Sigmoid colon (tissue), 7 donors: ENCODE data around the gene SIRPA. TPM values are rescaled to one million over a fixed set of nuclear protein-coding genes. Genes with fewer than 3 reads are reported as not detected.

Experiments
- DNase-seq: peaks from one replicate; pipeline ENCODE4 v3.0.0-alpha.2; 2019
- H3K27ac ChIP-seq, 4 donors: fragments of 200-600 bp; sonication (generic); one replicate each; pipeline ENCODE4 v1.5.1; 2016 to 2019; ENCODE audit warnings: mild to moderate bottlenecking in 1 of 4
- H3K27me3 ChIP-seq, 3 donors: fragments of 200-600 bp; sonication (generic); one replicate each; pipeline ENCODE4 v1.5.1; 2019; ENCODE audit warnings: mild to moderate bottlenecking in 1 of 3
- H3K36me3 ChIP-seq, 4 donors: fragments of 200-600 bp; sonication (generic); one replicate each; pipeline ENCODE4 v1.5.1; 2016 to 2019
- H3K4me1 ChIP-seq, 4 donors: fragments of 200-600 bp; sonication (generic); one replicate each; pipeline ENCODE4 v1.5.1; 2017 to 2019
- H3K4me3 ChIP-seq, 4 donors: fragments of 200-600 bp; sonication (generic); one replicate each; pipeline ENCODE4 v1.5.1; 2017 to 2019; ENCODE audit warnings: mild to moderate bottlenecking in 2 of 4, moderate library complexity in 1 of 4
- H3K9me3 ChIP-seq, 4 donors: fragments of 200-600 bp in 3 of 4; sonication (generic) in 3 of 4; one replicate each; pipeline versions ENCODE4 v1.5.1 to v1.6.1; 2013 to 2019
- EP300 ChIP-seq, 4 donors: sonication (generic); formaldehyde crosslinking; IDR thresholded peaks; one replicate each; pipeline ENCODE4 v1.6.1; 2017; ENCODE audit warnings: antibody characterized with exemption in 4 of 4
- POLR2A ChIP-seq, 2 donors: fragments of 450-650 bp; IDR thresholded peaks; one replicate each; pipeline ENCODE4 v1.6.1; 2016; ENCODE audit warnings: antibody characterized with exemption in 2 of 2, mild to moderate bottlenecking in 2 of 2, moderate library complexity in 2 of 2
- POLR2AphosphoS5 ChIP-seq, 4 donors: sonication (generic); formaldehyde crosslinking; IDR thresholded peaks; one replicate each; pipeline ENCODE4 v1.6.1; 2017; ENCODE audit warnings: antibody characterized with exemption in 4 of 4
- WGBS, 2 donors: extraction: QIAGEN DNeasy Blood & Tissue Kit; methylation state at CpG; one replicate each; pipeline ENCODE4 v1.1.7; 2013; 5-methylcytosine and 5-hydroxymethylcytosine counted together
- intact Hi-C: fragments of 100-400 bp; cut with DNase I; formaldehyde crosslinking; loops from one replicate; pipeline ENCODE4 v1.15.1; 2023
- polyA plus RNA-seq, 3 donors: library from polyadenylated mRNA; stranded (reverse); fragments of 200-250 nt; gene quantifications; one replicate each; pipeline ENCODE4 v1.2.3, GENCODE V29; 2013
- total RNA-seq, 4 donors: library from RNA; depleted of rRNA; stranded (reverse); fragments of >200 nt; gene quantifications; one replicate each; pipeline ENCODE4 v1.1.0, GENCODE V29; 2016
- TF ChIP-seq, protein P1 (sequence below), 4 experiments: fragments of 450-650 bp in 3 of 4; fragments of 200-600 bp in 1 of 4; IDR thresholded peaks; one replicate each; pipeline ENCODE4 v1.5.1; 2016 to 2019; ENCODE audit warnings: antibody characterized with exemption in 4 of 4, mild to moderate bottlenecking in 3 of 4, moderate library complexity in 2 of 4
- donor health status: healthy with polysubstance abuse.
- donor health status: Bipolar disorder and iron deficiency.
- donor health status: healthy.

SIRPA gene
- total and polyA plus RNA-seq, 7 donors: 8.4 to 25.5 (median 16.3) TPM

DNA sequence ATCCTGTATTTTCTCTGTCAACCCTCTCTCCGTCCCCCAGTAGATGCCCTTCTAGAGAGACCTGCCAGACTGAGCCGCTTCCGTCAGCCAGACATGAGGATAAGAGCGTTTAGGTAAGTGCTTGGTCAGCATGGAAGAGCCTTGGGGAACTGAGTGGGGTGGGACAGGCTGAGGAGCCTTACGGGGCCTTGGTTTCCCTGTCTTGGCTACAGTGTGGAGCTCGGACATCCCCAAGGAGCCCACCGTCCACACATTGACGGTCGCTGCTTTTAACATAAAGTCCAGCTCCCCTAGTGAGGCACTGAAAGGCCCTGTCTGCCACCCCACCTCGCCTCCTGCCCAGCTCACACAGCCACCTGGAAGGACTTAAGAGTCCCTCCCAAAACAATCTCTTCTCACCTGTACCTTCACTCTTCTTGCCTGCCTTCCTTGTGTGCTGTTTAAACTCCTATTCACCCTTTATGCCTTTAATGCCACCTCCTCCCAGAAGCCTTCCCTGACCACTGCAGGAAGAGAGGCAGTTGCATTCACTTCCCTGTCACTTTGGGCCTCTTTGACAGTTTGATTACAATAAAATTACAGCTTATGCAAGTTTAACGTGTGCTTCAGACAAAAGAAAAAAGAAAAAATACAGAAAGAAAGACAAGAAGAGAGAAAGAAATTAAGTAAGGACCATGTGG, 56.4 kb downstream of the SIRPA start:
- peak; percentile 26 for DNase-seq
- WGBS, 2 donors: 81 to 88% methylated on average over 11 of the region's 11 CpGs
- TF ChIP-seq POLR2AphosphoS5 (IDR thresholded peaks at IDR 0.05) (no peak), EP300 (IDR thresholded peaks at IDR 0.05) (no peak), POLR2A (IDR thresholded peaks at IDR 0.05) (no peak)
- TF ChIP-seq, protein P1, sequence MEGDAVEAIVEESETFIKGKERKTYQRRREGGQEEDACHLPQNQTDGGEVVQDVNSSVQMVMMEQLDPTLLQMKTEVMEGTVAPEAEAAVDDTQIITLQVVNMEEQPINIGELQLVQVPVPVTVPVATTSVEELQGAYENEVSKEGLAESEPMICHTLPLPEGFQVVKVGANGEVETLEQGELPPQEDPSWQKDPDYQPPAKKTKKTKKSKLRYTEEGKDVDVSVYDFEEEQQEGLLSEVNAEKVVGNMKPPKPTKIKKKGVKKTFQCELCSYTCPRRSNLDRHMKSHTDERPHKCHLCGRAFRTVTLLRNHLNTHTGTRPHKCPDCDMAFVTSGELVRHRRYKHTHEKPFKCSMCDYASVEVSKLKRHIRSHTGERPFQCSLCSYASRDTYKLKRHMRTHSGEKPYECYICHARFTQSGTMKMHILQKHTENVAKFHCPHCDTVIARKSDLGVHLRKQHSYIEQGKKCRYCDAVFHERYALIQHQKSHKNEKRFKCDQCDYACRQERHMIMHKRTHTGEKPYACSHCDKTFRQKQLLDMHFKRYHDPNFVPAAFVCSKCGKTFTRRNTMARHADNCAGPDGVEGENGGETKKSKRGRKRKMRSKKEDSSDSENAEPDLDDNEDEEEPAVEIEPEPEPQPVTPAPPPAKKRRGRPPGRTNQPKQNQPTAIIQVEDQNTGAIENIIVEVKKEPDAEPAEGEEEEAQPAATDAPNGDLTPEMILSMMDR (IDR thresholded peaks at IDR 0.05): no peak

DNA sequence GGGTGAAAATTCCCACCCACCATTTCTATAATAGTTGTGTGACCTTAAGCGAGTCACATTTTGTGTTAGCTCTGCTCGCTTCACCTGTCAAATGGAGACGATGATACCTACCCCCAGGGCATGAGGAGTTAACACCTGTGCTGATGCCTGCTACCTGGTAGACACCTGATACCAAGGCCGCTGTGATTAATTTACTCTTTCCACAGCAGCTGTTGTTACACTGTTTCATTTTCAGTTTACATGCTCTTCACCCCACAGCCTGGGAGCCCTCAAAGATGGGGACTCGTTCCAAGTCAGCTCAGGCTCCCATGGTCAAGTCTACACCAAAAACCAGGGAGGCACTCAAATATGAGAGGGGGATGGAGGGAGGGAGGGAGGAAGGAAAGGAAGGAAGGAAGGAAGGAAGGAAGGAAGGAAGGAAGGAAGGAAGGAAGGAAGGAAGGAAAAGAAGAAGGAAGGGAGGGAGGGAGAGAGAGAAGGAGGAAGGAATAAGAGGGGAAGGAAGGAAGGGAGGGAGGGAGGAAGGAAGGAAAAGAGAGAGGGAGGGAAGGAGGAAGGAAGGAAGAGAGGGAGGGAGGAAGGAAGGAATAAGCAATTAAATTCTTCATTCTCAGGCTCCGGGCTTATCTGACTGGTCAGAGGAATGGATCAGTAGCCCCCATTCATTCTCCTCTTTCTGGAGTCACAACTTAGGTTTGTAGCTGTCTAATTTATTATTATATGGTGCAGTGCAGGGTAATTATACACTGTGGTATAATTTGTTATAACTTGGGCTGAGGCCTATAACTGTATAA, 57.7 kb downstream of the SIRPA start:
- Histone ChIP-seq H3K4me3 (no peak overlapping the region), H3K36me3 (no peaks in the 10 kb centered on the region), H3K9me3 (no peaks in the 10 kb centered on the region), H3K4me1 (peaks cover 0 to 5% (median 0%) of the 10 kb centered on the region in 4 donors), H3K27me3 (no peaks in the 10 kb centered on the region), H3K27ac (no peak overlapping the region)
- peak; percentile 22 for DNase-seq
- intact Hi-C loops: no loop called here
- 47 to 60% methylated on average over 6 of the region's 6 CpGs for WGBS, 2 donors
- no peak for TF ChIP-seq POLR2A (IDR thresholded peaks at IDR 0.05)
- no peak for TF ChIP-seq EP300 (IDR thresholded peaks at IDR 0.05)
- TF ChIP-seq, protein P1 (IDR thresholded peaks at IDR 0.05): no peak
- no peak for TF ChIP-seq POLR2AphosphoS5 (IDR thresholded peaks at IDR 0.05)

More for the DNA sequence above, 56.4 kb downstream of the SIRPA start:
- H3K9me3 ChIP-seq: no peaks in the 10 kb centered on the region
- H3K4me1 ChIP-seq: peaks cover 0 to 16% (median 11%) of the 10 kb centered on the region in 4 donors
- no peaks in the 10 kb centered on the region for H3K36me3 ChIP-seq
- no peak overlapping the region for H3K27ac ChIP-seq
- H3K4me3 ChIP-seq: no peak overlapping the region
- no peaks in the 10 kb centered on the region for H3K27me3 ChIP-seq
- intact Hi-C loops: no loop called here

DNA sequence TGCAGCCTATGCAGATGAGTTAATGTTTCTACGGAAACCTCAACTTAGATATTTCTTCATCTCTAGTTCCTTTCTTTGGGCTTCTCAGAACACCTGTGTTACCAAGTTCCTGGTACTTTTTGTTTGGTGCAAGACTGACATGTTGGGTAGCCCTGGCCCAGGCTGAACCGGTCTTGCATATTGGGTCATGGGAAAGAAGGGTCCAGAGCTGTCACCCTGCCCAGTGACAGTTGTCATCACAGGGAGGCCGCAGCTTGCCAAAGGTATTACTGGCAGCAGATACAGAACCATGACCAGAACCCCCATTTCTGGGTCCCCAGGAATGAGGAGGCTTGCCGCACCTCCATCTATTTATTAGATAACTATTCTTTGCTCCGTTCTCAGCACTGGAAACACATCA, 58.4 kb downstream of the SIRPA start:
- intact Hi-C loops: no loop called here
- Histone ChIP-seq H3K36me3 (no peaks in the 10 kb centered on the region), H3K4me3 (no peak overlapping the region), H3K27me3 (no peaks in the 10 kb centered on the region), H3K9me3 (no peaks in the 10 kb centered on the region), H3K27ac (no peak overlapping the region), H3K4me1 (peaks cover 0 to 5% (median 0%) of the 10 kb centered on the region in 4 donors)
- 84 to 88% methylated on average over 5 of the region's 5 CpGs for WGBS, 2 donors
- DNase-seq: no peak
- TF ChIP-seq, protein P1 (IDR thresholded peaks at IDR 0.05): no peak
- no peak for TF ChIP-seq POLR2AphosphoS5 (IDR thresholded peaks at IDR 0.05)
- no peak for TF ChIP-seq POLR2A (IDR thresholded peaks at IDR 0.05)
- TF ChIP-seq EP300 (IDR thresholded peaks at IDR 0.05): no peak

DNA sequence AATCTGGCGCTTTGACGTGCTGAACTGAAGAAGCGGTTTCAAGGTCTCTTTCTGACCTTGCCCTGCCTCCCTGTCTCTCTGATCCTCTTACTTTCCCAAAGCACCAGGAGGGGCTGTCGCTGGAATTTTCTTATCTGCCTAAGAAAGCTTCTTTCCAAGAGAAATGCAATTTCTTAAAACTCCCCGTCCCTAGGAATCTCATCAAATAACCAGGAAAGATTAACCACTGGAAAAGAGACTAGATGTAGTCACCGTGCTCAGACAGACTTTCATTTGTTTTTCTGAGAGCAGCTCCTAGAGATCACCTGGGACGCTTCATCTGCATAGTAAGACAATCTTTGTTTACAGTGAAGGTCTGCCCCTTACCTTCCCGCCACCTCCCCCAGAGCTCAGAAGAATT, 60.0 kb downstream of the SIRPA start:
- Histone ChIP-seq H3K36me3 (no peaks in the 10 kb centered on the region), H3K27ac (no peak overlapping the region), H3K4me3 (no peak overlapping the region), H3K9me3 (no peaks in the 10 kb centered on the region), H3K4me1 (no peaks in the 10 kb centered on the region), H3K27me3 (no peaks in the 10 kb centered on the region)
- intact Hi-C loops: no loop called here
- 81 to 83% methylated on average over 8 of the region's 8 CpGs for WGBS, 2 donors
- no peak for DNase-seq
- TF ChIP-seq POLR2AphosphoS5 (IDR thresholded peaks at IDR 0.05): no peak
- TF ChIP-seq, protein P1 (IDR thresholded peaks at IDR 0.05): no peak
- TF ChIP-seq EP300 (IDR thresholded peaks at IDR 0.05): no peak
- no peak for TF ChIP-seq POLR2A (IDR thresholded peaks at IDR 0.05)
